Stimulated activated CD4-positive, alpha-beta T cell treated with anti-CD3 and anti-CD28 coated beads, Interleukin-12 subunit alpha, Interleukin-12 subunit beta, amount 100 ng/mL, for 4 hours (primary cell): Measurements from ENCODE around the gene UBR3.
"Not testable (repeated sequence)": the region's sequence is repeated elsewhere in the genome, so short reads cannot be mapped to it uniquely, and the experiment has no call there.

Experiments
- DNase-seq: peaks from one replicate; pipeline ENCODE4 v3.0.0-alpha.2; 2020

The UBR3 gene

DNA sequence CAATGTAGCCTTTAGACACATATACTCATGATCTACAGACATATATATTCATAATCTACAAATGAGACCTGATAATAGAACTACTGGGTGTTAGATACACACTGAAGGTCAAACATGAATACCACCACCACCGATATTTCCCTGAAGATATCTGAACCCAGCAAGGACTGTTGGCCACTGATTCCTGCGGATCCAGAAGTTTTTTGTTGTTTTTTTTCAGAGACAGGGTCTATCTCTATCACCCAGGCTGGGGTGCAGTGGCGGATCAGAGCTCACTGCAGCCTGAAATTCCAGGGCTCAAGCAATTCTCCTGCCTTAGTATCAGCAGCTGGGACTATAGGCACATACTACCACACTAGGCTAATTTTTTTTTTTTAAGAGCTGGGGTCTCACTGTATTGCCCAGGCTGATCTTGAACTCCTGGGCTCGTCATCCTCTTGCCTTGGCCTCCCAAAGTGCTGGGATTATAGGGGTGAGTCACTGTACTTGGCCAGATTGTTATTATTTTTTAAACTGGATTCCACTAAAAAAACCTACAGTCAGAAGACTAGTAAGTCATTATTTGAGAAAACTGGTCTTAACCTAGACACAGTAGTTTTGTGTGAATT is 4.4 kb upstream of the UBR3 start:
- DNase-seq, result no peak

DNA sequence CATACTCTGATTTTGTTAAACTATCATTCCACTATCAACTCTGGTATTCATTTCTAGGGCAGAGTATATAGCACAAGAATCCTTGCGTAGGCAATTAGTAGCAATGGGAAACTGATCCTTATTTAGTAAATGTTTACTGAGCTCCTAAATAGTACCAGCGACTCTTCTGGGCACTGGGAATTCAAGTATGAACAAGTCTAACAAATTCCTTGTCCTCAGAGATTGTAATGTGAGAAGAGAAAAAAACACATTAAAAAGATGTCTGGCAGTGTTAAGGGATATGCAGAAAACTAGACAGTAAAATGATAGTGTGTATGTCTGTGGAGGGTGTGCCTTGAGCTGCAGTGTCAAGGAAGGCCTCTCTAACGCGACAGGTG is 3.3 kb upstream of the UBR3 start:
- no peak for DNase-seq

DNA sequence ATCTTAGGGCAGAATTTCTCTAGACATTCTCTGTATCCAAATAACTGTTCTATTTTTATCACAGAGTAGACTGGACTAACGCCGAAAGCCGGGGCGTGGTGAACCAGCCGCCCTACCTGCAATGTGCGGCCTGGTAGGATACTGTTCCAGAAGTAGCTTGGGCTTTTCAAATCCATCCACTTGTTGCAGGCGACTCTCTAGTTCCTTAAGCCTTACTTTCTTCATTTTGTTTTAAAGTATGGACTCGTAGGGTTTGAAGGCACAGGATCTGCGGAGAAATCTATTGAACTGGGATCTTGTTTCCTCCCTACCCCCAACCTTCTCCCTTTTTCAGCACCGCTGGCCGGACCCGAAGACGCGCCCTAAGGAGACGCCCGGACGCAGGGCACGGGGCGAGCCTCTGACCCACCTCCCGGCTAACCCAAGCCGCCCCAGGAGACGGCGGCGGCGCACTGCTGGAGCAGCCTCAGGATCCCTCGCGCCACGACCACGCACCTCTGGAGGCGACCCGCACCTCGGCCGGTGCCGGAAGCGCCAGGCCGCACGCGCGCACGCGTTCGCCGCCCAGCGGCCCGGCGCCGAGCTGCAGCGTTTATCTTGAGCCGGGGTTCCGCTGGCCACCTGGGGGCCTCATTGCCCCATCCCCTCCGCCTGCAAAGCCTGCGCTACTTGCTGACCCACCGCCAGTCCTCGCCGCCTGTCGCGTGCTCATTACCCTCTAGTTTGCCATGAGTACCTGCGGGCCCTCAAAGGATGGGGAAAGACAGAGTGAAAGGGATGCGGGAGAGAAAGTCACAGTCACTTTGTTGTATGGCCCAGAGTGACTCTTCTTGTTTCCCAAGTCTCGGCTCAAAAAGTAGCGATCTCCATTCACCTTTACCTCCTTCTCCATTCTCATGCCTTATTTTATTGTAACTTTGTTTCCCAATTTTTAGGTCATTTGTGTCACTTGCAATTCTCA is 2.6 kb upstream of the UBR3 start, which contains the start of gene METTL5:
METTL5 (minus strand) TSS at position 533 of the 961 bp plus-strand sequence; CDS start at position 225, 308 bp downstream.
- peak; percentile 77 for DNase-seq

DNA sequence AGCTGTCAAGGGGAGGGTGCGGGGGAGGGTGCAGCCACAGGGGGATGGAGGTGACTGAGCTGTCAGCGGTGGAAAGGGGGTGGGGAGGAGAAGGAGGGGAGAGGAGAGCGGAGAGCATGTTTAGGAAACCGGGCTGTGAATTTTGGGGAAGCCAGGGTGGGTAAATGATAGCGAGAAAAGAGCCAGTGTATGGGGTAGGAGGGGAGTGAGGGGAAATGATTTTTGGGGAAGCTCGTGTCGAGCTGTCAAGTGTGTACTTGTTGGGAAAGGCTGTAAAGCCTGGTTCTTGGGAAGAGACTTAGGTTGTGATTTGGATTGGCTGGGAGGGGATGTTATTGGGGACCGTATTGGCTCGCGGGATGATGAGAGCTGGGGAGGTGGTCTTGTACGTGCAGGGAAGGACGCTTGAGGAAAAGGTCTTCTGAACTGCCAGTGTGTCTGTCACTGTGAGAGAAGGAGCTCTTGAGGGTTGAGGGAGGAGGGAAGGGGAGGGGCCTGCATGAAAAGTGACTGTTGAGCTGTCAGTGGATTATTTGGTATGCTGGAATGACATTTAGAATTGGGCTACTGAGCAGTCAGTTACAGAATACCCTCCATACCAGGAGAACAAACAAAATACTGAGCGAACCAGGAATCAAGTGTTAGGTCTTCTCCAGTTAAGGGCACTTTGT is 1.0 kb downstream of the UBR3 start:
- peak; percentile 43 for DNase-seq

DNA sequence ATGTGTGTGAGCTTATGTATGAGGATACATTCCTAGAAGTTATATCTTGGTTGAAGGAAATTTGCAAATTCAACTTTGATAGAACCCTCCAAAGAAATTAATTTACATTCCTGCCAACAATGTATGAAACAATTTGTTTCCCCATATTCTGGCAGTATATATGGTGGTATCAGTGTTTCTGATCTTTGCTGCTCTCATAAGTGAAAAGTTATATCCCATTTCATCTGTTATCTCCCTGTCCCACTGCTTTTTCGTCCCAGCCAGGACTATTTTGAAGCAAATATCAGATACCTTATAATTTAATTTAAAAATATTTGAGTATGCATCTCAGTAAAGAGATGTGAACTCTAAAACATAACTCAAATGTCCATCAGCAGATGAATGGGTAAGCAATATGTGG is 7.1 kb downstream of the UBR3 start:
- DNase-seq, result no peak

DNA sequence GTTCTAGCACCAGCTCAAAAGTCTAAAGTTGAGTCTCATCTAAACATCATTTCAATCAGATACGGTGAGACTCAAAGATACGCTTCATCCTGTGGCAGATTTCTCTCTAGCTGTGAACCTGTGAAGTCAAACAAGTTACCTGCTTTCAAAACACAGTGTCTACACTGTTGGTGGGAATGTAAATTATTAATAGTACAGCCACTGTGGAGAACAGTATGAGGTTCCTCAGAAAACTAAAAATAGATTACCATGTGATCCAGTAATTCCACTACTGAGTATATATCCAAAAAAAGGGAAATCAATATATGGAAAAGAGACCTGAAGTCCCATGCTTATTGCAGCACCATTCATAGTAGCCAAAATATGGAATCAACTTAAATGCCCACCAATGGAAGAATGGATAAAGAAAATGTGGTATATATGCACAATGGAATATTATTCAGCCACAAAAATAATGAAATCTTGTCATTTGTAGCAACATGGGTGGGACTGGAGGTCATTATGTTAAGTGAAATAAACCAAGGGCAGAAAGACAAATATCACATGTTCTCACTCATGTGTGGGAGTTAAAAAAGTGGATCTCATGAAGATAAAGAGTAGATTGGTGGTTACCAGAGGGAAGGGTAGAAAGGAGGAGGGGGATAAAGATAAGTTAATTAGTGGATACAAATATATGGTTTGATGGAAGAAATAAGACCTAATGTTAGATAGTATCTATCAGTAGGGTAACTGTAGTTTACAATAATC is 11.7 kb downstream of the UBR3 start:
- no peak for DNase-seq

DNA sequence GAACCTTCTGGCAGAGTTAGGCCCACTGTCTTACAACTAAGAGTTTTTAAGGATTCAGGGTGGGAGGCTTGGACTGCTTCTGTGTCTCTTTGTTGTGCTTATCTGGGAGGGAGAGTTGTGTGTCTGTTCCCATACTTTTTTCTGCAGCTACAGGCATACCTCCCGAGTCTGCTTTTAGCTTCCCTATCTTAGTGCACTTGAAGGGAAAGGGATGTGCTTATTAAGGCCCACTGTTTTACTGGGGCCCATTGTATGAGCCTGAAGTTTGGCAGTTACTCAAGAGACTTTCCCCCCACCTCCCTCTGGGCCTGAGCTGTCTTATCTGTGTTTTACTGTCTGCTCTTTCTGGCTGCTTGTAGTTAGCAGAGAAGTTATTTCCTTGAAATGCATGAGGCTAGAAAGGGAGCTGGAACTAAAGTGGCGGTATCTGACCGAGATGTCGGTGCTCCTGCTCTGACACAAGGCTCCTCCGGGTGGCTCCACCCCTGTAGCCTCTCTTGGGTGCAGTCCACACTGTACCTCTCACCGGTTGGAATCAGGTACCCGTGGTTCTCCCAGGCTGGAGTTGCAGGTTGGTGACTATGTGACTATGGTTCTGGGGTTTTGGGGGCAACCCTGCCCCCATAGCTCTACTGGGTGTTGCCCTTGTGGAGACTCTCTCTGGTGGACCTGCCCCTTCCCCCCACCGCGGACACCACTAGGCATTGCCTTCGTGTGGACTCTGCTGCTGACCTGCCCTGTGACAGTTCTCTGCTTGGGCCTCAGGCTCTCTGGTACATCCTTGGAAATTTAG is 12.9 kb downstream of the UBR3 start:
- DNase-seq, result no peak

DNA sequence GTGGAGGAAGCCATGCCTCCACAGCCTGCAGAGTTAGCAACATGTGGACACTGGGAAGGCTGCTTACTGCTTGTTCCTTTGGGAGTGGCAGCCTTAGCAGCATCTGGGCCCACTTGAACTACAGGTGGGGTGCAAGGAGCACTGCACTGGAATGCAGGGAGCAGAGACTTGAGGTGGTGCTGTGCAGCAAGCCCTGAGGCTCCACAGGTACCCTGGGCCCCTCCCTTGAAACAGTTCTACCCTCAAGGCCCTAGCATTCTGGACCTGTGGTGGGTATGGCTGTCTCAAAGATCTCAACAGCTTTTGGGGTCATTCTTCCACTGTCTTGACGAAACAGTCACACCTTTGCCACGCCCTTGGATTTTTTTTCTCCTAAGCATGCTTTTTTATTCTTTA is 13.5 kb downstream of the UBR3 start:
- DNase-seq, result no peak

DNA sequence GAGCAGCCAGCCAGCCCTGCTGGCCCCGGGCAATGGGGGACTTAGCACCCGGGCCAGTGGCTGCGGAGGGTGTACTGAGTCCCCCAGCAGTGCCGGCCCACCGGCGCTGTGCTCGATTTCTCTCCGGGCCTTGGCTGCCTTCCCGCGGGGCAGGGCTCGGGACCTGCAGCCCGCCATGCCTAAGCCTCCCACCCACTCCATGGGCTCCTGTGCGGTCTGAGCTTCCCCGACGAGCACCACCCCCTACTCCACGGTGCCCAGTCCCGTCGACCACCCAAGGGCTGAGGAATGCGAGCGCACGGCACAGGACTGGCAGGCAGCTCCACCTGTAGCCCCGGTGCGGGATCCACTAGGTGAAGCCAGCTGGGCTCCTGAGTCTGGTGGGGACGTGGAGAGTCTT is 14.4 kb downstream of the UBR3 start:
- DNase-seq, result not testable (repeated sequence)

DNA sequence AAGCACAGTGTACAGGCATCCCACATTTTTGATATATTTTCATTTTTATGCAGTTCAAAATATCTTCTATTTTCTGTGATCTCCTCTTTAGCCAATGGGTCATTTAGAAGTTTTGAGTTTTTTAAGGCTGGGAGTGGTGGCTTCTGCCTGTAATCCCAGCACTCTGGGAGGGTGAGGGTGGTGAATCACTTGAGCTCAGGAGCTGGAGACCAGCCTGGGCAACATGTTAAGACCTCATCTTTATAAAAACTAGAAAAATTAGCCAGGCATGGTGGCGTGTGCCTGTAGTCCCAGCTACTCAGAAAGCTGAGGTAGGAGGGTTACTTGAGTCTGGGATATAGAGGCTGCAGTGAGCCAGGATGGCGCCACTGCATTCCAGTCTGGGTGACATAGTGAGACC is 17.8 kb downstream of the UBR3 start:
- DNase-seq, result no peak

DNA sequence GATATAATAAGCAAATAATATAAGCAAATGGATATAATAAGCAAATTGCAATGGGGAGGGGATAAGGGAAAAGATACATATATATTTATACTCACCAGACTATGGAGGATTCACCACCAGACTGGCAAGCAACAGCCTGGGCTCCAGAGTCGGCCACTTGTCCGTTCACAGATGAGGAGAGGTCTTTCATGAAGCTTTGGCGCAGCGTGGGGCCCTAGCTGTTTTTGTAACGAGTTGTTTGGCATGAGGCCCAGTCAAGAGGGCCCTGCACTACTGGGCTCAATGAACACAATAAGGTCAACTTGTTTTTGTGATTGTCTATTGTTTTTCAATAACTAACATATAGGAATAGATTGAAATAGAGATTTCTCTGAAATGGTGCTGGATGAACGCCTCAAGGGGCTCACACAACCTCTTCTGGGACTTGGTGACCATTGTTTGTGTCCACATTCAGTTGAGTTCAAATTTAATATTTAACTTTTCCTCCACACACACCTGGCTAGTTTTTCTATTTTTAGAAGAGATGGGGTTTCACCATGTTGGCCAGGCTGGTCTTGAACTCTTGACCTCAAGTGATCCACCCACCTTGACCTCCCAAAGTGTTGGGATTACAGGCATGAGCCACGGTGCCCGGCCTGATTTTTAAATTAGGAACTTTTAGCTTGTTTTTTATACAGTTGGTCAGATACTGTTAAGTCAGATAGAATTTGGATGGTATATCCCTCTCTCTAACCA is 21.9 kb downstream of the UBR3 start:
- not testable (repeated sequence) for DNase-seq

DNA sequence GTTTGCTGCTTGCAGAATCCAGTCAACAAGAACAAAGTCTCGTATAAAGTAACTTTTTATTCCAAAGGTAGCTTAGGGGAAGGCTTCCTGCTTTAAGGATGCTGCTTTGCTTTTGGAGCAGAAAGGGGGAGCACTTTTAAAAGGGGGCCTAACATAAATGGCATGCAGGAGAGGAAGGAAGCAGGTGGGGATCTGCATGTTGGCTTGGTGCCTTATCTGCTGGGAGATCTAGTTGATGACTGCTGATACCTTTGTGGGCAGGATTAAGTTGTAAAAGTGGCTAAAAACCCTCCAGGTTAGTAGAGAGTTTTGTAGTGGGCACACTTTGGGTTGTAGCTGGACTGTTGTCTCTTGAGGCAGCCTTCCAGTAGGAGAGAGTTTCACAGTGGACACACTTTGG is 22.5 kb downstream of the UBR3 start:
- no peak for DNase-seq

DNA sequence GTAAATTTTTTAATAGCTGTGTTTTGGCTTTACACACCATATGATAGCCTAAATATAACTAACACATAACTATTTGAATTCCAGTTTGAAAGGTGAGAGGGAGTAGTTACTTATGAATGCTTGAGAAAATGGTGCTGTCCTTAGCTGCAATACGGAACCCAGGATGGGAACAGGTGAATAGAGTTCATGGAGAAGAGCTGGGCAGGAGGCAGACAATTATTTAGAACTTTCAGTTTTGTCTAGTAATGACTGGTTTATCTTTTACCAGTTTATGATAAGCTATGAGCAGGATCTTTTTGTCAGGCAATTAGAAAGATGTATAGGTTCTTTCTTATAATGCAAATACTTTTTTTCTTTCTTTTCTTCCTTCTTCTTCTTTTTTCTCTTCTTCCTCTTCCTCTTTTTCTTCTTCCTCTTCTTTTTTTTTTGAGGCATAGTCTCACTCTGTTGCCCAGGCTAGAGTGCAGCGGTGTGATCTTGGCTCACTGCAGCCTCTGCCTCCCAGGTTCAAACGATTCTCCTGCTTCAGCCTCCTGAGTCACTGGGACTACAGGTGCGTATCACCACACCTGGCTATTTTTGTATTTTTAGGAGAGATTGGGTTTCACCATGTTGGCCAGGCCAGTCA is 25.9 kb downstream of the UBR3 start:
- no peak for DNase-seq

DNA sequence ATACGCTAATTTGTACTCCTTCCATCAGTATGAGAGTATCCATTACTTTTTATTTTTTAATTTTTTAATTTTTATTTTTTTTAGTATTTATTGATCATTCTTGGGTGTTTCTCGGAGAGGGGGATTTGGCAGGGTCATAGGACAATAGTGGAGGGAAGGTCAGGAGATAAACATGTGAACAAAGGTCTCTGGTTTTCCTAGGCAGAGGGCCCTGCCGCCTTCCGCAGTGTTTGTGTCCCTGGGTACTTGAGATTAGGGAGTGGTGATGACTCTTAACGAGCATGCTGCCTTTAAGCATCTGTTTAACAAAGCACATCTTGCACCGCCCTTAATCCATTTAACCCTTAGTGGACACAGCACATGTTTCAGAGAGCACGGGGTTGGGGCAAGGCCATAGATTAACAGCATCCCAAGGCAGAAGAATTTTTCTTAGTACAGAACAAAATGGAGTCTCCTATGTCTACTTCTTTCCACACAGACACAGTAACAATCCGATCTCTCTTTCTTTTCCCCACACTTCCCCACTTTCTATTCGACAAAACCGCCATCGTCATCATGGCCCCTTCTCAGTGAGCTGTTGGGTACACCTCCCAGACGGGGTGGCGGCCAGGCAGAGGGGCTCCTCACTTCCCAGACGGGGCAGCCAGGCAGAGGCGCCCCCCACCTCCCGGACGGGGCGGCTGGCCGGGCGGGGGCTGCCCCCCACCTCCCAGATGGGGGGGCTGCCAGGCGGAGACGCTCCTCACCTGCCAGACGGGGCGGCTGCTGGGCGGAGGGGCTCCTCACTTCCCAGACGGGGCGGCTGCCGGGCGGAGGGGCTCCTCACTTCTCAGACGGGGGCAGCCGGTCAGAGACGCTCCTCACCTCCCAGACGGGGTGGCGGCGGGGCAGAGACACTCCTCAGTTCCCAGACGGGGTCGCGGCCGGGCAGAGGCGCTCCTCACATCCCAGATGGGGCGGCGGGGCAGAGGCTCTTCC is 28.3 kb downstream of the UBR3 start:
- not testable (repeated sequence) for DNase-seq

DNA sequence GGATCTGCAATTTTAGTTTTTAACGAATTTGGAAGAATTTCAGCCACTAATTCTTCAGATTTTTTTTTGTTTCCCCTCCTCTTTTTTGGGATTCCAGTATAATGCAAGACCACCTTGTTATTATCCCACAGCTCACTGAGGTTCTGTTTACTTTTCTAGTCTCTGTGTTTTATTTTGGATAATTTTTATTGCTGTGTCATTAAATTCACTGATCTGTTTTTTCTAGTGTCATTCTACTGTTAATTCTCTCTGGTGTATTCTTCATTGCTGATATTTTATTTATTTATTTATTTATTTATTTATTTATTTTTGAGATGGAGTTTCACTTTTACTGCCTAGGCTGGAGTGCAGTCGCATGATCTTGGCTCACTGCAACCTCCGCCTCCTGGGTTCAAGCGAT is 32.2 kb downstream of the UBR3 start:
- no peak for DNase-seq

DNA sequence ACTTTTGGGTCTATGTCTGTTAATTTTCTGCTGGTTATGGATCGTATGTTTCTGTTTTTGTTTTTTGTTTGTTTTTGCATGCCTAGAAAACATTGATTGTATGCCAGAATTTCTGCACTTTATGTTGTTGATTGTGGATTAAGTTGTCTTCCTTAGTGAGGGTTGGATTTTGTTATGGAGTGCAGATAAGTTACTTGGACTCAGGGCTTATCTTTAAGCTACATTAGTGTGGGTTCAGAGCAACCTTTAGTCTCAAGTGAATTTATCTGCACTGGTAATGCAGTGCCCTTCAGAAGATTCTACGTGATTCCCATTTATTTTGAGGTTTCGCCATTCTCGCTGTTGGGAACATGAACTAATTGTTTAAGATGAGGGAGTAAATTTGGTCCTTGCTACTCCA is 32.9 kb downstream of the UBR3 start:
- no peak for DNase-seq

DNA sequence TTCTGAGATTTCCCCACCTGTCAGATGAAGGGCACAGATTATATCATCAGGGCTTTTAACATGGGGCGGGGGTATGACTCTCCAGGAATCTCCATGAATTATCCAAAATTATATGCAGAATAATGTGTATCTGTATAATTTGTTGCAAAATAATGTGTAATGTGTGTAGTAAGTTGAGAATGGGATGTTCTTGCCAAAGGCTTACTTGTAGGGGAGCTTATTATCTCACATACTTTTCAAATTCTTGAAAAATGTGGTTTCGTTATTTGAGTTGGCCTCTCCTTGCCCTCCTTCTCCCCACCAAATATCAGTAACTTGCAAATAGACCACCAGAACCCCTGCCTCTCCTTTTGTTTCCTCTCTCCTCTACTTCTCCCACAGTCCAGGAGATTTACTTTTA is 35.6 kb downstream of the UBR3 start:
- no peak for DNase-seq

DNA sequence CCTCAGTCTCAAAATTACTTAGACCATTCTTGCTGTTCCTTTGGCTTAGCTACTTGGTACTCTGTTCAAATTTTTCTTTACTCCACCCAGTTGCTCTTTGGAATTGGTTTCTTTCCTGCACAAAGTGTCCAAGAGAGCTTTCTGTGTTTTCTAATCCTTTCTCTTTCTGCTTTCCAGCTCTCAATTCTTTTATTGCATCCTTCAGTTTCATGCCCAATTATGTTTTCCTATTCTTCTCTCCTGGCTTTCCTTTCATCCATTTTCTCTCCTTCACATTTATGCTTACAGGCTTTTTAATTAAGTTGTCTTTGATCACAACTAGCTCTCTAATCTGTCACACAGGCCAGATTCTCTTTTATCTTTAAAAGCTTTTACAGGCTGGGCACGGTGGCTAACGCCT is 38.2 kb downstream of the UBR3 start:
- no peak for DNase-seq

DNA sequence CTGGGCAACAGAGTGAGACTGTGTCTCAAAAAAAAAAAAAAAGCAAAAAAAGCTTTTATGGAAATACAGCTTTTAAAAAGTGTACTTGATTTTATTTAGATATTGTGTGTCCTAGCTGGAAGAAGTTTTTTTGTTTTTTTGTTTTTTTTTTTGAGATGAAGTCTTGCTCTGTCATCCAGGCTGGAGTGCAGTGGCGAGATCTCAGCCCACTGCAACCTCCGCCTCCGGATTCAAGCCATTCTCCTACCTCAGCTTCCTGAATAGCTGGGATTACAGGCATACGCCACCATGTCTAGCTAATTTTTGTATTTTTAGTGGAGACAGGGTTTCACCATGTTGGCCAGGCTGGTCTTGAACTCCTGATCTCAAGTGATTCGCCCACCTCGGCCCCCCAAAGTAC is 39.0 kb downstream of the UBR3 start:
- not testable (repeated sequence) for DNase-seq

DNA sequence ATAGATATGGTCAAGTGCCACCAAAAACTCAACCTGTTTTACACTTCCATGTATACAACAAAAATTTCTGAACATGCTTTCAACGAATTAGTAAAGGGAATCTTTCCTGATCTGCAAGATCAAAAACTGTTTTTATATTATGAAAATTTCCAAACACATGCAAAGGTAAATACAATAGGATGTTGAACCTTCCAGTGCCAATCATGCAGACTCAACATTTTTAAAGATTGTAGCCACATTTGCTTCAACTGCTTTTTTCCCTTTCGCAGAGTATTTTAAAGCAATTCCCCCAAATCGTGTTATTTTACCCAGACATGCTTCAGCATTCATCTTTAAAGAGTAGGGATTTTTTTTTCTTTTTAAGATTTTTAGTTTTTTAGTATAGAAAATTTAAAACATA is 40.3 kb downstream of the UBR3 start:
- no peak for DNase-seq
